Measurements from ENCODE around the gene CDK14. TPM values are rescaled to one million over a fixed set of nuclear protein-coding genes. Genes with fewer than 3 reads are reported as not detected.

CDK14 gene
- total RNA-seq, 4 donors from 2014 or later: 0.38 to 3.6 (median 1.3) TPM

GRCh38 chr7:91112902-91113341 is 516.8 kb downstream of the CDK14 start:
- 24 to 32% methylated on average over 2 of the region's 2 CpGs for WGBS, 2 donors
- no peak for TF ChIP-seq POLR2A (IDR thresholded peaks at IDR 0.05)
- TF ChIP-seq, protein P1, sequence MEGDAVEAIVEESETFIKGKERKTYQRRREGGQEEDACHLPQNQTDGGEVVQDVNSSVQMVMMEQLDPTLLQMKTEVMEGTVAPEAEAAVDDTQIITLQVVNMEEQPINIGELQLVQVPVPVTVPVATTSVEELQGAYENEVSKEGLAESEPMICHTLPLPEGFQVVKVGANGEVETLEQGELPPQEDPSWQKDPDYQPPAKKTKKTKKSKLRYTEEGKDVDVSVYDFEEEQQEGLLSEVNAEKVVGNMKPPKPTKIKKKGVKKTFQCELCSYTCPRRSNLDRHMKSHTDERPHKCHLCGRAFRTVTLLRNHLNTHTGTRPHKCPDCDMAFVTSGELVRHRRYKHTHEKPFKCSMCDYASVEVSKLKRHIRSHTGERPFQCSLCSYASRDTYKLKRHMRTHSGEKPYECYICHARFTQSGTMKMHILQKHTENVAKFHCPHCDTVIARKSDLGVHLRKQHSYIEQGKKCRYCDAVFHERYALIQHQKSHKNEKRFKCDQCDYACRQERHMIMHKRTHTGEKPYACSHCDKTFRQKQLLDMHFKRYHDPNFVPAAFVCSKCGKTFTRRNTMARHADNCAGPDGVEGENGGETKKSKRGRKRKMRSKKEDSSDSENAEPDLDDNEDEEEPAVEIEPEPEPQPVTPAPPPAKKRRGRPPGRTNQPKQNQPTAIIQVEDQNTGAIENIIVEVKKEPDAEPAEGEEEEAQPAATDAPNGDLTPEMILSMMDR (IDR thresholded peaks at IDR 0.05): no peak
- Histone ChIP-seq H3K36me3 (no peaks in the 10 kb centered on the region), H3K4me3 (no peak overlapping the region), H3K9me3 (no peaks in the 10 kb centered on the region), H3K27me3 (no peaks in the 10 kb centered on the region), H3K4me1 (no peaks in the 10 kb centered on the region), H3K27ac (no peak overlapping the region)
- no peak for DNase-seq
- intact Hi-C loops (cut with DNase I): no loop called here

DNA sequence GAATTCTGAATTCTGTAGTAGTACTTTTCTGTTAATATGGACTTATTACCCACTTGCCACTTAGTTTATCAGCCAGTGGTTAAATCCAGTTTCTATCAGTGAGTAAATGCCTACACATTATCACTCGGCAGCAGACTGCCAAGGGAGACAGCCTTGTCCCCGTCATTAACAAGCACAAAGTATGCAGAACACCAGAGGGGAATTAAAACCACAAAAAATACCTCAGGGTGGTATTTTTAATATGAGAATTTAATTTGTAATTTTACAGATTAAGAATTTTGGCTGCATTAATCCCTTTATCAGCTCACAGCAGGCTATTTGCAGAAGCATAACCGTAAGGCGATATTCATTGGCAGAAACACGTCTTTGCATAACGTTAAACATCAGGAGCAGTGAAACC is 518.1 kb downstream of the CDK14 start:
- Histone ChIP-seq H3K36me3 (no peaks in the 10 kb centered on the region), H3K27ac (no peak overlapping the region), H3K4me1 (no peaks in the 10 kb centered on the region), H3K9me3 (no peaks in the 10 kb centered on the region), H3K4me3 (no peak overlapping the region), H3K27me3 (no peaks in the 10 kb centered on the region)
- WGBS, 2 donors: 87 to 97% methylated on average over 6 of the region's 6 CpGs
- no peak for DNase-seq
- no peak for TF ChIP-seq POLR2A (IDR thresholded peaks at IDR 0.05)
- TF ChIP-seq, protein P1 (IDR thresholded peaks at IDR 0.05): no peak
- intact Hi-C loops (cut with DNase I): no loop called here

DNA sequence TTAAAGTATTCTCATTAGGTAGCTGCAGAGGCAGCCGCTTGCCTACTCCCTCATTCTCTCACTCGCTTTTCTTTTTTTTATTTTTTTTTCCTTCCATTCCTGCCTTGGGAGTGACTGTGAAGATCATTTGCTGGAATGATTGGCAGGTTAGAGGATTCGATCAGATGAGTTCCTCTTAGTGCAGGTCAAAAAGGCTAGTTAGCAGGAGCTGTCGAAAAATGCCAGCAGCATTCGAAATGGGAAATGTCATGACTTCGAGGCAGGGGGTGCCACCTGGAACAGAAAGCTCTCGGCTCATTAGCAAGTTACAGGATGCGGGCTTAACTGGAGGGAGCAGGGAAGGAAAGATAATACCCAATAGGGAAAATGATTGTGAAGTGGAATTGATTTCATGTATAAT is 530.6 kb downstream of the CDK14 start:
- no peak for DNase-seq
- no peaks in the 10 kb centered on the region for H3K9me3 ChIP-seq
- H3K27me3 ChIP-seq: no peaks in the 10 kb centered on the region
- H3K36me3 ChIP-seq: no peaks in the 10 kb centered on the region
- intact Hi-C loops (cut with DNase I): no loop called here
- H3K4me1 ChIP-seq: no peaks in the 10 kb centered on the region
- TF ChIP-seq POLR2A (IDR thresholded peaks at IDR 0.05): no peak
- TF ChIP-seq, protein P1 (IDR thresholded peaks at IDR 0.05): no peak
- WGBS, 2 donors: 71 to 72% methylated on average over 8 of the region's 8 CpGs
- H3K4me3 ChIP-seq: no peak overlapping the region
- no peak overlapping the region for H3K27ac ChIP-seq

DNA sequence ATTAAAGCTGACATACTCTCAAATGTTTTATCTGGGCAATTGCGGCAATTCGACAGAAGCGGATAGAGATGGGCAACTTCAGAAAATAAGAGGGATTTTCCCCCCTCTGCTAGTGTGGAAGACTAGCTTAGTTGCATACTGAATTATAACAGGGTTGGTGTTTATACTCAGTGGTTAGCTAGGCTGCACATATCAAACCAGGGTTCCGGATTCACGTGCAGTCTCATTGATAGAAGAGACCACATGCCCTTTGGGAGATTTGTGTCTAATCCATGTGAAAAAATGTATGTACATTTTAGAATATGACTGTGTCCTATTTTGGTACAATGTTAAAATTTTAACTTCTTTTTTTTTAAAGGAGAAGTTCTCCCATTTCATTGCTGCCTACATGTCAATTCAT is 531.2 kb downstream of the CDK14 start:
- no peaks in the 10 kb centered on the region for H3K4me1 ChIP-seq
- TF ChIP-seq, protein P1 (IDR thresholded peaks at IDR 0.05): no peak
- TF ChIP-seq POLR2A (IDR thresholded peaks at IDR 0.05): no peak
- 86 to 92% methylated on average over 5 of the region's 5 CpGs for WGBS, 2 donors
- H3K4me3 ChIP-seq: no peak overlapping the region
- no peaks in the 10 kb centered on the region for H3K27me3 ChIP-seq
- no peaks in the 10 kb centered on the region for H3K9me3 ChIP-seq
- H3K36me3 ChIP-seq: no peaks in the 10 kb centered on the region
- H3K27ac ChIP-seq: no peak overlapping the region
- DNase-seq: no peak
- intact Hi-C loops (cut with DNase I): no loop called here

DNA sequence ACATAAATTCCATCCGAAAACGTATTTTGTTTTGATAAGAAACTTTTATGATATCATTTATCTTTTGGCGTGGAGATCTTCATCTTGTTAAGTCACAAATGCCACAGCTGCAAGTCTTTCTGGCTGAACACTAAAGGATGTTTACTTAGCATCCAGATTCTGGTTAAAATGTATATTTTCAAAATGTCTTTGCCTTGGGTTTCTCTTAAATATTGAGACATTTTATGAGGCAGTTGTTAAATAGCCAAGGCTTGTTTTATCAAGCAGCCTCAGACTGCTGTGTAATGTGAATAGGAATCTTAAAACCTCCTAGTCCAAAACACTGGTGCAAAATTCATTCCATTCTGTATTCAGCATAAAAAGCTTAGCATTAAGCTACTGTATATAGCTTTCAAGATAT is 531.8 kb downstream of the CDK14 start:
- Histone ChIP-seq H3K36me3 (no peaks in the 10 kb centered on the region), H3K4me1 (no peaks in the 10 kb centered on the region), H3K9me3 (no peaks in the 10 kb centered on the region), H3K4me3 (no peak overlapping the region), H3K27ac (no peak overlapping the region), H3K27me3 (no peaks in the 10 kb centered on the region)
- 52 to 54% methylated on average over 3 of the region's 3 CpGs for WGBS, 2 donors
- intact Hi-C loops (cut with DNase I): no loop called here
- no peak for TF ChIP-seq POLR2A (IDR thresholded peaks at IDR 0.05)
- TF ChIP-seq, protein P1 (IDR thresholded peaks at IDR 0.05): no peak
- no peak for DNase-seq

All from esophagus squamous epithelium (tissue), 5 donors.